H1 (cell line): ENCODE measurements around the gene ZNF689. TPM values are rescaled to one million over a fixed set of nuclear protein-coding genes. Genes with fewer than 3 reads are reported as not detected.

Experiments
- KDM5A ChIP-seq: fragments of 200-600 bp; IDR thresholded peaks from 2 replicates; pipeline ENCODE4 v1.7.1; 2012; ENCODE audit warnings: mild to moderate bottlenecking, low read length, inconsistent platforms, mixed read lengths
- TAF7 ChIP-seq: optimal IDR thresholded peaks from 2 replicates; pipeline ENCODE3; 2011; ENCODE audit warnings: low read depth, mild to moderate bottlenecking, inconsistent platforms, low read length, moderate library complexity, borderline replicate concordance
- polyA plus RNA-seq, 7 experiments: library from polyadenylated mRNA; depleted of rRNA in 3 of 7; stranded (reverse) in 5 of 7; unstranded in 2 of 7; fragments of >200 nt in 5 of 7; fragments of 200-250 nt in 2 of 7; gene quantifications; 1 replicate in 5 of 7; 2 replicates in 1 of 7; 4 replicates in 1 of 7; pipeline versions ENCODE4 v1.2.1 to v1.2.3, GENCODE V29; 2011 to 2013; ENCODE audit warnings: missing spikeins in 2 of 7, mixed read lengths in 2 of 7
- total RNA-seq: library from RNA; stranded (reverse); fragmentation: NEBNext Ultra II Directional; extraction: Animal tissue kit (Norgen Biotek cat#: 25700); gene quantifications from 2 replicates; pipeline ENCODE4 v1.2.1, GENCODE V29; 2021
- TF ChIP-seq, protein P1 (sequence below), 3 experiments: IDR thresholded peaks; 1 replicate in 2 of 3; 2 replicates in 1 of 3; pipeline versions ENCODE4 v1.5.1 to v1.6.1; 2011; ENCODE audit warnings: low read length in 3 of 3, mild to moderate bottlenecking in 3 of 3, inconsistent platforms in 2 of 3, low read depth in 1 of 3, moderate library complexity in 1 of 3; ENCODE audit not compliant: insufficient read depth in 1 of 3; ENCODE audit errors: control extremely low read depth in 1 of 3

The ZNF689 gene
- total and polyA plus RNA-seq, 2 of the 8 experiments (the other 6 are each of a cell fraction or from before 2014, with no cell fraction given): 14.3 to 15.3 TPM

DNA sequence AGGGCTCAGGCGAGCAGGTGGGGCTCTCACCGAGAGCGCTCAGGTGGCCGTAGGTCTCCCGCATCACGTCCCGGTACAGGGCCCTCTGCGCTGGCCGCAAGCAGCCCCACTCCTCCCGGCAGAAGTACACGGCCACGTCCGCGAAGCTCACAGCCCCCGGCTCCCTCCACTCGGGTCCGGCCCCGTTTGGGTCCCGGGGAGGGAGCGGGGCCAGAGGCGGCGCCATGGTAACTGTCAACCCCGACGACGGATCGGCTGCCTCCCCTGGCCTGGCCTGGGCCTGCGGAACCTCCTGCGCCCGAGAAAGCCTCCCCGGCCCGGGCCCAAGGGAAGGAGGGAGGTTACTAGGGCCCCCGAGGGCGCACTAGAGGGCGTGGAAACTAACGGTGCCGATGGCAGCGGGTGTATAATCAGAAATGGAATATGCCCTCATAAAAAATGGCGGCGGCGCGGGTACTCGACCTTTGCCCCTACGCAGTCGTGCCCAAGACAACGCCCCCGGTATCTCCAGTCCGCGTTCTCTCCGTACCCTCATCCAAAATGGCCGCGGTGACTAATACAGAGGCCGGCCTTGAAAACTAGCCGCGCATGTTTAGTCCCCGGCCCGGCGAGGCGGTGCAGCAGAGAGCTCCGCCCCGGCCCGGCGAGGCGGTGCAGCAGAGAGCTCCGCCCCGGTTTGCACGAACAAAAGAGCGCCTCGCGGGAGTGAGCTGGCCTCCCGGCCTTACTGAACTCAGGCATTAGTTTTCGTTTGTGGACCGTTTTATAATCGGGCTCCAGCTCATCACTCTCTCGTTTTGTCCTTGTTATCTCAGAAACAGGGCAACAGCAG, 52.0 kb downstream of the ZNF689 start, which contains the start of gene ZNF764 (continued):
- TF ChIP-seq, protein P1, sequence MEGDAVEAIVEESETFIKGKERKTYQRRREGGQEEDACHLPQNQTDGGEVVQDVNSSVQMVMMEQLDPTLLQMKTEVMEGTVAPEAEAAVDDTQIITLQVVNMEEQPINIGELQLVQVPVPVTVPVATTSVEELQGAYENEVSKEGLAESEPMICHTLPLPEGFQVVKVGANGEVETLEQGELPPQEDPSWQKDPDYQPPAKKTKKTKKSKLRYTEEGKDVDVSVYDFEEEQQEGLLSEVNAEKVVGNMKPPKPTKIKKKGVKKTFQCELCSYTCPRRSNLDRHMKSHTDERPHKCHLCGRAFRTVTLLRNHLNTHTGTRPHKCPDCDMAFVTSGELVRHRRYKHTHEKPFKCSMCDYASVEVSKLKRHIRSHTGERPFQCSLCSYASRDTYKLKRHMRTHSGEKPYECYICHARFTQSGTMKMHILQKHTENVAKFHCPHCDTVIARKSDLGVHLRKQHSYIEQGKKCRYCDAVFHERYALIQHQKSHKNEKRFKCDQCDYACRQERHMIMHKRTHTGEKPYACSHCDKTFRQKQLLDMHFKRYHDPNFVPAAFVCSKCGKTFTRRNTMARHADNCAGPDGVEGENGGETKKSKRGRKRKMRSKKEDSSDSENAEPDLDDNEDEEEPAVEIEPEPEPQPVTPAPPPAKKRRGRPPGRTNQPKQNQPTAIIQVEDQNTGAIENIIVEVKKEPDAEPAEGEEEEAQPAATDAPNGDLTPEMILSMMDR (IDR thresholded peaks at IDR 0.05; ENCODE audit: control extremely low read depth in 1 of 3, insufficient read depth in 1 of 3, low read depth in 1 of 3, low read length in 3 of 3): no peak
- no peak for TF ChIP-seq KDM5A
- no peak for TF ChIP-seq TAF7
